SKM-1 (cell line): ENCODE measurements around the gene IMMP2L.
"Not testable (repeated sequence)": the region's sequence is repeated elsewhere in the genome, so short reads cannot be mapped to it uniquely, and the experiment has no call there.

ENCODE experiments used
- DNase-seq: peaks from one replicate; lab custom pipeline; 2025; ENCODE audit not compliant: unreplicated experiment; lab: John Stamatoyannopoulos, UW

The IMMP2L gene

DNA sequence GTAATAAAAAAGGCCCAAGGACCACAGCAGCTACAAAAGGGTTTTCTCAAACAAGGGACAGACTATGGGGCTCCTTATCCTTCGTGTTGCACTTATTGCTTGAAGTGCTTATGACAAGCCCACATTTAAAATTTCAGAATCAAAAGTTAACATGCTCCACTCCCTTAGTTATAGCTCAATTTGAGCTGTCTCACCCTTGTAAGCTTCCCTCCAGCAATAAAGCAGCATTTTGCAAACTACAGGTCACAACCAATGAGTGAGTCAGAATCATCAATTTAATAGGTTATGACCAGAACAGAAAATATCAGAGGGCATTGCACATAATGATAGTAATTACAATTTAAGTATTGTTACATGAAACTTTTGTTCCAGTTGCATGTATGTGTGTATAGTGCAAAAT, 53.0 kb downstream of the IMMP2L start:
- no peak for DNase-seq

DNA sequence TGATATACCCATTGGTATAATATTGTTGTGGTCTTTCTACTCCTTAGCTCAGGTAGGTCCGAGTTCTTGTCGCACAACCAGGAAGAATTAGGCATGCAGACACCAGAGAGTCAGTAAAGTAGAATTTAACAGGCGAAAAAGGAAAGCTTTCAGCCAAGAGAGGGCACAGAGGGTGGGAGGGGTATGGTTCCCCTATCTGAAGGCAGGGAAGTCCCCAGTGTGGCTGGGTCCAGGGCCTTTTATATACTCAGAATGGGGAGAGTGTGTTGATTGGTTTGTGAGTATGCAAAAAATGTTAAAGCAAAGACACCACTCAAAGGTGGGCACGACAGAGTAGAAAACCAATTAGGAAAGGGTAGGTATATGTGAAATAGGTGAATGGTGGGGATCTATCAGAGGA, 53.9 kb downstream of the IMMP2L start:
- no peak for DNase-seq

DNA sequence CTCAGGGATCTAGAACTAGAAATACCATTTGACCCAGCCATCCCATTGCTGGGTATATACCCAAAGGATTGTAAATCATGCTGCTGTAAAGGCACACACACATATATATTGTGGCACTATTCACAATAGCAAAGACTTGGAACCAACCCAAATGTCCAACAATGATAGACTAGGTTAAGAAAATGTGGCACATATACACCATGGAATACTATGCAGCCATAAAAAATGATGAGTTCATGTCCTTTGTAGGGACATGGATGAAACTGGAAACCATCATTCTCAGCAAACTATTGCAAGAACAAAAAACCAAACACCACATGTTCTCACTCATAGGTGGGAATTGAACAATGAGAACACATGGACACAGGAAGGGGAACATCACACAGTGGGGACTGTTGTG, 56.9 kb downstream of the IMMP2L start:
- DNase-seq, result not testable (repeated sequence)

DNA sequence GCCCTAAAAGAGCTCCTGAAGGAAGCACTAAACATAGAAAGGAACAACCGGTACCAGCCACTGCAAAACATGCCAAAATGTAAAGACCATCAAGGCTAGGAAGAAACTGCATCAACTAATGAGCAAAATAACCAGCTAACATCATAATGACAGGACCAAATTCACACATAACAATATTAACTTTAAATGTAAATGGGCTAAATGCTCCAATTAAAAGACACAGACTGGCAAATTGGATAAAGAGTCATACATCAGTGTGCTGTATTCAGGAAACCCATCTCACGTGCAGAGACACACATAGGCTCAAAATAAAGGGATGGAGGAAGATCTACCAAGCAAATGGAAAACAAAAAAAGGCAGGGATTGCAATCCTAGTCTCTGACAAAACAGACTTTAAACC, 60.5 kb downstream of the IMMP2L start:
- not testable (repeated sequence) for DNase-seq

DNA sequence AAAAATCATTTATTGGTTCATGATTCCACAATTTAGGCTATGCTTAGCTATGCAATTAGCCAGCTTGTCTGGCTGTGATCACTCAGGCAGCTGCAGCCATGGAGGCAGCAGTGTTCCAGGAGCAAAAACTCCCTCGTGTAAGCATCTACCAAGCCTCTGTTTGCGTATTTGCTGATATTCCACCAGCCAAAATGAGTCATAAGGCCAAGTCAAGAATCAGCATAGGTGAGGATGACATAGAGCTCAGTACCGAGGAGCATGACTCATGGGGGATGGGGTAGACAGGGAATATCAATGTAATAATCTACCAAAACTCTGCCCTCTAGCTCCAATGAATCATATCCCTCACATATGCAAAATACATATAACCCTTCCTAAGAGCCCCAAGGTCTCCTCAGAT, 63.3 kb downstream of the IMMP2L start:
- DNase-seq, result no peak

DNA sequence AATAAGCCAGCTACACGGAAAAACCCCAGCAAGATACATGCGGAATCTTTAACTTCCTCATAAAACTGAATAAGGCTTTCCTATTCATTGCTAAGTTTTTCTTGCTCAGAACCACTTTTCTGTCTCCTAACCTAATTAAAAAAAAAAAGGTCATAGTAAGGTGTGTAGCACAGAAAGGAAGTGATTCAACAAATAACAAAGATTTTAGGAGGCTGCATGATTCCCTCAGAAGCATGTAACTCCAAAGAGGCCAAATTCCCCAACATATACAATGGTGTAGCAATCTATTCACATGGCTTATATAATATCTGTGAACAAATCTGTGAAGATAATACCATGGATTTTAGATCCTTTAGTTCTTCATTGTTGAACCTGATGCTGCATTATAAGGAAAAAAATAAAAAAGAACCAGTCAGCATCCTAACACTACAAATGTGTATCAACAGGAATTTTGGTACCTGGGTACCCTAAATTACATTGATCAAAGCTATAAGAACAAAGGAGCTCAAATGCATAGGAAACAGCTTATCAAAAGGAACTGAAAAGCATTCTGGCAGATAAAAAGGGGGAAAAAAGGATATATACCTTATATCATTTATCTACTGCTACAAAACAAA, 63.8 kb downstream of the IMMP2L start:
- no peak for DNase-seq

DNA sequence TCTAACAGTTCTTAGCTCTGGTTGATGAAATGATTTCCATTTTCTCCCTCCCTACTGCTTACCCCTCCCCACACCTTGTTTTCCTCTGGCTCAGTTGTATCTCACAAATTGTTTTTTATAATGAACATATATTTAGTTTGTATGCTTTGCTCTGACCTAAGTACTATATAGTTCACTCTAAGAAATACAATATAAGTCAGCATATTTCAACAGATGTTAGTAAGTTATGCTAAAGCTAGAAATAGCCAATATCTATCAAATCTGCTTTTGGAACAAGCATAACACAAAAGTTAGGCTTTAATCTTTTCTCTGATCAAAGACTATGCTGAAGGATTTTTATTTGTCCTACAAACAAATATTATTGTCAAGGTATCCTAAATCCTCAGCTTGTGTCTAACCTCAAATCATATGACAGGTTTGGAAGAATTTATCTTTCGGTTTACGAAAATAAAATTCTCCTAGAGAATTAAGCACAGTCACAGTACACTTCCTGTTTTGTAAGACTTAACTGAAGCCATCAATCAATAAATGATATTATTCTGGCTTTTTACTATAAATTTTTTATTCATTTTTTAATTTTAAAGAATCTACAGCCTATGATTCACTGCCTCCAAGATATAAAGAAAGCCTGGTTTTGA, 67.0 kb downstream of the IMMP2L start:
- no peak for DNase-seq

DNA sequence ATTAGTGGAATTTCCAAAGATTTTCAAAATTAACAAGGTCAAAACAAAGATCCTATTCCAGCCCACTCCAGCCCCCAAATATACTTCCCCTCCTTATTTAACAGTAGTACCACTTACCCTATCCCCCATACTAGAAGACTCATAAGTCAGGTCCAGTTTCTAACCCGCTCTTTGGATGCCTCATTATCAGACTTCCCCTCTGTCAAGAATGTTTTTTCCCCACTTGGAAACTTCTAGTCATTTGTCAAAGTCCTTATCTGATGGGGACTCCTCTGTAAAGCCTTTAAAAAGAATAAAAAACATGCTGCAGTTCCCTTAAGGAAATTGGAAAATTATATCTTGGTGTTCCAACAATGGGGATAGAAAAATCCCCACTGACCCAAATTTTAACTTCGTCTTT, 70.1 kb downstream of the IMMP2L start:
- DNase-seq, result no peak

DNA sequence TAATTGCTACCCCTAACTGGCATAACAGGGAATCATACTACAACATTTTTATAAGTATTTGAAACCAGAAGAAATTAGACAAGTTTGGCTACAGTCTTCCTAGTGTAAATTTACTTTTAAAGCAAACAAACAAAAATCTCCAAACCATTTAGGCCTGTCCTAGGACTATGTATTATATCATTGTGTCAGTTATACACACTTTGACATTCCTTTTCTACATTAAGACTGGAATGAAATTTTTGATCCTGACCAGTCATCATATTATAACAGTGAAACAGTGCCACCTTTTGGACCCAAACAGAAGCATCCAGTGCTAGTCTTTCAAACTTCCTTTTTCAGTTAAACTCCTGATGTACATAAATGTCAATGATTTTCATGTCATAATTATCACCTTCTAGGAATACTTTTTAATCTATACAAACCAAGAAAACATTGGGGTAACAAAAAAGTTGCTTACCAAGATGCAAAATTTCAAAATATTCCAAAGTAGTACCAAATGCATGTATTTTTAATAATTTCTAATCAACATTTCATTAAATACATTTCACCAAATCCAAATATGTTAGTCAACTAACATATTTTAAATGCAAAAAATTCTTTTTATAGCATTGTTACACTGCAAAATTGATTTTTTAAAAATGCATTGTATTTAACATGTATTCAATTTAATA, 75.7 kb downstream of the IMMP2L start:
- DNase-seq, result peak; percentile 2

DNA sequence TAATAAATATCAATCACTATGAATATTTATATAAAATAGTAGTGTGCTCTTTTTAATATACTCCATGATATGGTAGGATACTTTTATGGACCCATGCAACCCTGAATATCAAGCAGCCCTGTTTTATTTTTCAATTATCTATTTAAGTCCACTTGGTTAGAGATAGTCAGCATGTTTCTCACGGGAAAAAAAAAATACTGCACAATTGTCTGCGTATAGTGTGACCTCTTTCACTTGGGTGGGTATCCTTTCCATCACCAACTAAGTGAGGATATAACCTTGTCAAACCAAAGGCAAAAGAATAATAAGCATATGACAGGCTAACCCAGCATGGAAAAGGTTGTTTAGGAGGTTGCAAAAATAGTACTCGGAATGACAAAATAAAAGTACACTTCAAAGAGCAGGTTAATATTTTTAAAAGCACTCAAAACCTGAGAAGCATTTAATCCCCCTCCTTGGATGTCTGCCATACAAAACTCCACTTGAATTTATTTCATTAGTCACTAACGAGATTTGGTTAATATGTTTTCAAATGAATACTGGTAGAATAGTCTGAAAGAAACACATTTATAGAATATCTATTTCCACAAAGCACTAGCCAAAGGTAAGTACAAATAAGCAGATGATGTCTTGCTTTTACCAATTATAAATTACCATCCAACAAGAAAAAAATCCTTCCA, 76.5 kb downstream of the IMMP2L start:
- DNase-seq, result no peak

DNA sequence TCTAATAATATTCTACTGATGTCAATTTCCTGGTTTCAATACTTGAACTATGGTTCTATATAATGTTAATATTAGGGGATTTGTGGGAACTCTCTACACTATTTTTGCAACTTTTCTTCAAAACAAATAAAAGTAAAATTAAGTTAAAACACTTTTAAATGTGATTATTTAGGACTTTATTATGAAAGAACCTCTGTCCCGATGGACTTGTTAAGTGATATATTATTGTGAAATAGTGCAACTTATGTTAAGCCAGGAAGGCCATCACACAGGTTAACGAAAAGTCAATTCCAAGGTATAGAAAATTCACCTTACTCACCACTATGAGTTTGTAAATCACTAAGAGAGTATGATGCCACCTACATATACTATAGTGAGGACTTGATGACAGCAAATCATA, 79.2 kb downstream of the IMMP2L start:
- no peak for DNase-seq

DNA sequence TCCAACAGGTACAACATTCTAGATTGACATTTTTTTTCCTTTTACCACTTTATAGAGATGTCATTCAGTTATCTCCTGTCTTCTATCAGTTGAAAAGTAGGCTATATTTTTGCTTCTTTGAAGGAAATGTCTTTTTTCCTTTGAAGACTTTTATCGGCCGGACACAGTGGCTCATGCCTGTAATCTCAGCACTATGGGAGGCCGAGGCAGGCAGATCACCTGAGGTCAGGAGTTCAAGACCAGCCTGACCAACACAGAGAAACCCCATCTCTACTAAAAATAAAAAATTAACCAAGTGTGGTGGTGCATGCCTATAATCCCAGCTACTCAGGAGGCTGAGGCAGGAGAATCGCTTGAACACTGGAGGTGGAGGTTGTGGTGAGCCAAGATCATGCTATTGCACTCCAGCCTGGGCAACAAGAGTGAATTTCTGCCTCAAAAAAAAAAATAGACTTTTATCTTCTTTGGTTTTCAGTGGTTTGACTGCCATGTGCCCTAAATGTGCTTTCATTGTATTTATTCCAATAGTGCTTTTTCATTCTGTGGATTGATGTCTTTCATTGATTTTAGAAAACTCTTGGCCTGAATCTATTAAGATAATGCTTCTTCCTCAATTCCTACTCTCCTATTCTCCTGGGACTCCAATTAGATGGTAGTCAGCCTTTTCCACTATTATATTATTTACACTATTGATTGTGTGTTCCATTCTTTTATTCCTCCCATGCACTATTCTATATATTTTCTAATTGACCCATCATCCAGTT, 84.6 kb downstream of the IMMP2L start:
- no peak for DNase-seq

DNA sequence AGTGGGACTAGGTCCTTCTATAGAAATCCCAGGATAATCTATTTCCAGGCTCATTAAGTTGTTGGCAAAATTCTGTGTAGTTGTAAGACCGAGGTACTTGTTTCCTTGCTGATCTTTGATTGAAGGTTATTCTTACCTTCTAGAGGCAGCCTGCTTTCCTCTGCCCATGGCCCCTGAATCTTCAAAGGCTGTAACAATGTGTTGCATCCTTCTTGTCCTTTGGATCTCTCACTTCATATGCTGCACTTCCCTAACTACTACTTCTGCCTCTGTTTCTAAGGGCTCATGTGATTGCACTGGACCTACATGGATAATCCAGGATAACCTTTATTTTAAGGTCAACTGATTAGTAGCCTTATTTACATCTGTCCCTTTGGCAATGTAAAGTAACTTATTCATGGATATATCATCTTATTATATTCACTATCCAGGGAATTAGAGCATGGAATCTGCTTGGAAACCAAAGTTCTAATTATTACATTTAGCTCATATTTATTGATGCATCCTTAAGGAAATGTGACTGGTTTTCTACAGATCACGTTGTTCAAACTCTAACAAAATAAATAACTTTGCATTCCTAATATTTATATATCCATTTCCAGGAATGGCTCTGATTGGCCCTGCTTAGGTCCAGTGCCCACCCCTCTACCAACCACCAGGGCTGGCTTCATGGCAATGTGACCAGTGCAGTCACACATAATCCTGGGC, 85.6 kb downstream of the IMMP2L start:
- no peak for DNase-seq

DNA sequence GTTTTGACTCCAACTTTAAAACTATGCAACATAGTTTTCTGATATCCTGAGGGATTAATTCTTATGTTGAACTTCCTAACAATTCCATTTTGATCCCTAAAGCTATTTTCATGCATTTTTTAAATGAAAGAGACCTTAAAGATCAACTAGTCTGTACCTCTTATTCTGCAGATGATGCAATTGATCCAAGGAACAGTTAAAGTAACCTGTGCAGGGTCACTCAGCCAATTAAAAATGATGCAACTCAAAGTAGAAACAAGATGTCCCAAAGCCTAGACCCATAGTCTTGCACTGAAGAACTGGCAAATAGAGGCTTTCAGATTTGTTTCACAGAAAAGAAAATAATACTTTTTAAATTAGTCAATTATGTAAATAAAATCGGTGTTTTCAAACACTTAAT, 86.3 kb downstream of the IMMP2L start:
- no peak for DNase-seq

DNA sequence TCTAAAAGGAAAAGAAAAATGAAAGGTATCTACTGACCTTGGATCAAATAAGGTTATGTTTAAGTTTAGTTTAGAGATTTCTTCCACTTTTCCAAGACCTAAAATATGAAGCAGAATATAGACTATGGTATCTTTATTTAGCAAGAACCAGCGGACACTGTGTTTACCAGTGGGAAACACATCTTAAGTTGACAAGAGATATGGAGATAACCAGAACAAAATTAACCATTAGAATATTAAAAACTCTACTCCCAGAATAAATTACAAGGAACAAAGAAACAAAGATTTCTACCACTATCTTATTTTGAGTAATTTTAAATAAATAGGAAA, 86.9 kb downstream of the IMMP2L start:
- no peak for DNase-seq

DNA sequence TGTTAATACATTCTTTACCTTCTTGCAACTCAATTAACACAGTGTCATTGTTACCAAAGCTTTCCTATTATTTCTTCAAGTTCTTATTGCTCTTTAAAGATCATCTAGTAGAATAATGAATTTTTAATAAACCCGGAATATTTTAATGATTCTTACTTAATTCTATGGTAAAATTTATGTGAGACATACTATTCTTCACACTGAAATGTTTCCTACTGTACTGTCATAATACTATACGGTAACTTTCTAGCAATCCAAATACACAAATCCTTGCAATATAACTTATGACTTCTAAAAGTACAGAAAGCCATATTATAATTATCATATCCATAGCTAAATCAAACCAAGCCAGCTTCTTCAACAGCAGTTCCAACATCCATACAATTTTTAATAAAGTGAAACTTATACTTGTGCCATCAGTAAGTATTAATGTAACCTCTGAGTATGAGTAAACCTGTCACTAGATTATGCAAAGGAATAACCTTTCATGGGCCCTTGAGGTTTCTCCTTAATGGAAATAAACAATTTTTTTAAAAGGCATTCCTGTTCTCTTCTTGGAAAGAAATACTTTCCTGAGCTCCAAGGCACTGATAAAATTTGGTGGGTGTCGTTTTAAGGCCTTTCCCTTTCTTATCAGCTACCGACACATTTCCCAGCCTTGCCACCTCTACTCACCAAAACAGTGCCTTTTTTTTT, 87.4 kb downstream of the IMMP2L start:
- DNase-seq, result no peak

DNA sequence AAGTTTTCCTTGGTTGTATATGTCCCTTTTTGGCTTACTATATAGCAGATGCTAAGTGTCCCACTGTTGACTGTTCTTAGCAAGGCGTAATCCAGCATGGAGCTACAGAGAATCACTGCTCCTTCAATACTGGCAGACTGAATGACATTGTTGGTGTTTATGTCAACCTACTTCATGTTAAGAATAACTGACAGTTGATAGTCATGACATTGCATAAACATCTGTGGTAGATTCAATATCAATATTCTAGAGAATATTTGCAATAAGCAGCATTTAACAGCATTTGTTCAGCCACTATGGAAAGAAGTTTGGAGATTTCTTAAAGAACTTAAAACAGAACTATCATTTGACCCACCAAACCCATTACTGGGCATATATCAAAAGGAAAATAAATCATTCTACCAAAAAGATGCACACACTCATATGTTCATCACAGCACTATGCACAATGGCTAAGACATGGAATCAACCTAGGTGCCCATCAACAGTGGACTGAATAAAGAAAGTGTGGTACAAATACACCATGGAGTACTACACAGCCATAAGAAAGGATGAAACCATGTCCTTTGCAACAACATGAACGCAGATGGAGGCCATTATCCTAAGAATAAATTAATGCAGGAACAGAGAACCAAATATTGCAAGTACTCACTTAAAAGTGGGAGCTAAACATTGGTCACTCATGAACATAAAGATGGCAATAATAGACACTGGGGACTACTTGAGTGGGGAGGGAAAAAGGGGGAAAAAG, 88.7 kb downstream of the IMMP2L start:
- DNase-seq, result no peak

DNA sequence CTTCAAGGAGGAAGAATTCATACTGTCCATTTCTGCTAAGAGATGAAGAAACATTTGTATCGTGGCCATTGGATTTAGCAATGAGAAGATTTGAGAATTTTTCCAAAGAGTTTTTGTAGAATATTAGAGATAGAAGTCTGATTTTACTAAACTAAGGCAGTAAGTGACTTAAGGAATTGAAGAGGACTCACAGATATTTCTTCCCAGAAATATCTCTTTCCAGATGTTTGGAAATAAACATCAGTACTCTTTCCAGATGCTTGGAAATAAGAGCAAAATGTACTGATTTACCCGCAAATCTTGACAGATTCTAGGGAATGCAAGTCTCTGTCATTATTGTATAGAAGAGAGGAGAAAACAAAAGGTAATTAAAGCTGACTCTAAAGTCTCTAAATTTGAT, 91.3 kb downstream of the IMMP2L start:
- no peak for DNase-seq

DNA sequence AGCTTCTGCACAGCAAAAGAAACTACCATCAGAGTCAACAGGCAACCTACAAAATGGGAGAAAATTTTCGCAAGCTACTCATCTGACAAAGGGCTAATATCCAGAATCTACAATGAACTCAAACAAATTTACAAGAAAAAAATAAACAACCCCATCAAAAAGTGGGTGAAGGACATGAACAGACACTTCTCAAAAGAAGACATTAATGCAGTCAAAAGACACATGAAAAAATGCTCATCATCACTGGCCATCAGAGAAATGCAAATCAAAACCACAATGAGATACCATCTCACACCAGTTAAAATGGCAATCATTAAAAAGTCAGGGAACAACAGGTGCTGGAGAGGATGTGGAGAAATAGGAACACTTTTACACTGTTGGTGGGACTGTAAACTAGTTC, 92.4 kb downstream of the IMMP2L start:
- not testable (repeated sequence) for DNase-seq

DNA sequence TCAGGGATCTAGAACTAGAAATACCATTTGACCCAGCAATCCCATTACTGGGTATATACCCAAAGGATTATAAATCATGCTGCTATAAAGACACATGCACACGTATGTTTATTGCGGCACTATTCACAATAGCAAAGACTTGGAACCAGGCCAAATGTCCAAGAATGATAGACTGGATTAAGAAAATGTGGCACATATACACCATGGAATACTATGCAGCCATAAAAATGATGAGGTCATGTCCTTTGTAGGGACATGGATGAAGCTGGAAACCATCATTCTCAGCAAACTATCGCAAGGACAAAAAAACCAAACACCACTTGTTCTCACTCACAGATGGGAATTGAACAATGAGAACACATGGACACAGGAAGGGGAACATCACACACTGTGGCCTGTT, 96.5 kb downstream of the IMMP2L start:
- DNase-seq, result not testable (repeated sequence)
